Tibial nerve (tissue), 4 donors: ENCODE data around the gene ZNF688. TPM values are rescaled to one million over a fixed set of nuclear protein-coding genes. Genes with fewer than 3 reads are reported as not detected.
A peak's percentile ranks its signal among the peaks of the same experiment; 100 is the strongest.
"Not testable (repeated sequence)": the region's sequence is repeated elsewhere in the genome, so short reads cannot be mapped to it uniquely, and the experiment has no call there.

Experiments
- DNase-seq, 2 donors: peaks; one replicate each; pipeline ENCODE4 v3.0.0-alpha.2; 2019; ENCODE audit warnings: low spot score in 2 of 2
- H3K27ac ChIP-seq, 4 donors: fragments of 200-600 bp; sonication (generic) in 3 of 4; one replicate each; pipeline ENCODE4 v1.5.1; 2017 to 2019; ENCODE audit warnings: mild to moderate bottlenecking in 1 of 4
- H3K27me3 ChIP-seq, 2 donors: fragments of 200-600 bp; sonication (generic) in 1 of 2; one replicate each; pipeline versions ENCODE4 v1.5.1 to v1.6.0; 2017 to 2019
- H3K36me3 ChIP-seq, 3 donors: fragments of 200-600 bp; sonication (generic); one replicate each; pipeline ENCODE4 v1.5.1; 2018 to 2019
- H3K4me1 ChIP-seq, 4 donors: fragments of 200-600 bp; sonication (generic) in 3 of 4; one replicate each; pipeline ENCODE4 v1.5.1; 2017 to 2019
- H3K4me3 ChIP-seq, 4 donors: fragments of 200-600 bp; sonication (generic) in 3 of 4; one replicate each; pipeline ENCODE4 v1.5.1; 2017 to 2019; ENCODE audit warnings: mild to moderate bottlenecking in 1 of 4, moderate library complexity in 1 of 4
- H3K9me3 ChIP-seq, 4 donors: fragments of 200-600 bp; sonication (generic) in 3 of 4; one replicate each; pipeline ENCODE4 v1.5.1; 2017 to 2019
- CTCF ChIP-seq, 5 experiments: fragments of 200-600 bp in 3 of 5; fragments of 450-650 bp in 2 of 5; sonication (generic) in 3 of 5; IDR thresholded peaks; one replicate each; pipeline ENCODE4 v1.5.1; 2016 to 2019; ENCODE audit warnings: antibody characterized with exemption in 5 of 5, mild to moderate bottlenecking in 3 of 5, moderate library complexity in 2 of 5
- EP300 ChIP-seq, 2 donors: sonication (generic); formaldehyde crosslinking; IDR thresholded peaks; one replicate each; pipeline ENCODE4 v1.6.1; 2017; ENCODE audit warnings: antibody characterized with exemption in 2 of 2, mild to moderate bottlenecking in 1 of 2
- POLR2A ChIP-seq, 2 donors: fragments of 450-650 bp; IDR thresholded peaks; one replicate each; pipeline ENCODE4 v1.6.1; 2017; ENCODE audit warnings: antibody characterized with exemption in 2 of 2, mild to moderate bottlenecking in 2 of 2, moderate library complexity in 2 of 2
- WGBS, 2 donors: methylation state at CpG; one replicate each; pipeline ENCODE4 v1.1.5; 2018; 5-methylcytosine and 5-hydroxymethylcytosine counted together
- total RNA-seq, 4 donors: library from RNA; depleted of rRNA; stranded (reverse); fragments of >200 nt; gene quantifications; one replicate each; pipeline ENCODE4 v1.1.0, GENCODE V29; 2016

ZNF688 gene
- total RNA-seq, 4 donors from 2014 or later = 15.7 to 28.6 (median 22.9) TPM

GRCh38 chr16:30525844-30526136 is 45.7 kb downstream of the ZNF688 start:
- Histone ChIP-seq H3K27ac (peak overlapping the region; percentile 93 to 99 (median 98)), H3K4me3 (peak overlapping the region; percentile 58 to 93 (median 80)), H3K9me3 (no peaks in the 10 kb centered on the region), H3K27me3 (no peaks in the 10 kb centered on the region), H3K4me1 (peaks cover 0 to 38% (median 11%) of the 10 kb centered on the region in 4 donors), H3K36me3 (peaks cover 0 to 24% (median 0%) of the 10 kb centered on the region in 3 donors)
- TF ChIP-seq CTCF (IDR thresholded peaks at IDR 0.05) = no peak
- no peak for TF ChIP-seq EP300 (IDR thresholded peaks at IDR 0.05)
- TF ChIP-seq POLR2A (IDR thresholded peaks at IDR 0.05) = no peak
- no peak for DNase-seq
- WGBS, 2 donors = 39 to 52% methylated on average over 3 to 4 of the region's 4 CpGs

GRCh38 chr16:30524575-30525568 is 46.6 kb downstream of the ZNF688 start:
- peaks cover 0 to 38% (median 11%) of the 10 kb centered on the region in 4 donors for H3K4me1 ChIP-seq
- TF ChIP-seq EP300 (IDR thresholded peaks at IDR 0.05) (no peak), POLR2A (IDR thresholded peaks at IDR 0.05) (no peak), CTCF (IDR thresholded peaks at IDR 0.05) (no peak)
- WGBS, 2 donors = 89 to 94% methylated on average over 32 to 60 of the region's 60 CpGs
- H3K4me3 ChIP-seq = no peak overlapping the region
- H3K9me3 ChIP-seq = no peaks in the 10 kb centered on the region
- no peak for DNase-seq
- H3K27me3 ChIP-seq = no peaks in the 10 kb centered on the region
- peaks cover 0 to 15% (median 0%) of the 10 kb centered on the region in 3 donors for H3K36me3 ChIP-seq
- H3K27ac ChIP-seq = no peak overlapping the region

- no peak for DNase-seq
- TF ChIP-seq EP300 (IDR thresholded peaks at IDR 0.05) = no peak
- no peak for TF ChIP-seq CTCF (IDR thresholded peaks at IDR 0.05)
- TF ChIP-seq POLR2A (IDR thresholded peaks at IDR 0.05) = no peak
- Histone ChIP-seq H3K4me3 (no peak overlapping the region), H3K36me3 (peaks cover 0 to 14% (median 0%) of the 10 kb centered on the region in 3 donors), H3K4me1 (peaks cover 0 to 34% (median 11%) of the 10 kb centered on the region in 4 donors), H3K27me3 (no peaks in the 10 kb centered on the region), H3K9me3 (no peaks in the 10 kb centered on the region), H3K27ac (no peak overlapping the region)
- 62 to 67% methylated on average over 26 of the region's 26 CpGs for WGBS, 2 donors
These were observed 47.5 kb downstream of the ZNF688 start for GRCh38 chr16:30523768-30524574.

GRCh38 chr16:30522702-30523463 is 48.6 kb downstream of the ZNF688 start:
- peaks cover 0 to 25% (median 7%) of the 10 kb centered on the region in 4 donors for H3K4me1 ChIP-seq
- not testable (repeated sequence) for DNase-seq, H3K4me3 ChIP-seq, H3K27me3 ChIP-seq, H3K27ac ChIP-seq, H3K9me3 ChIP-seq
- WGBS, 2 donors = 91 to 92% methylated on average over 12 of the region's 12 CpGs
- peaks cover 0 to 14% (median 0%) of the 10 kb centered on the region in 3 donors for H3K36me3 ChIP-seq
